GM12892 (cell line): Measurements from ENCODE around the gene IFNLR1.

ENCODE experiments used
- POLR2A ChIP-seq: IDR thresholded peaks from 2 replicates; pipeline ENCODE4 v1.6.1; 2011; ENCODE audit warnings: low read depth, low read length, control low read depth
- POLR2AphosphoS5 ChIP-seq: IDR thresholded peaks from 2 replicates; pipeline ENCODE4 v1.6.1; 2011; ENCODE audit warnings: low read depth, low read length, control low read depth
- TAF1 ChIP-seq: IDR thresholded peaks from 2 replicates; pipeline ENCODE4 v1.6.1; 2011; ENCODE audit warnings: low read depth, mild to moderate bottlenecking, control low read depth, low read length, borderline replicate concordance

DNA sequence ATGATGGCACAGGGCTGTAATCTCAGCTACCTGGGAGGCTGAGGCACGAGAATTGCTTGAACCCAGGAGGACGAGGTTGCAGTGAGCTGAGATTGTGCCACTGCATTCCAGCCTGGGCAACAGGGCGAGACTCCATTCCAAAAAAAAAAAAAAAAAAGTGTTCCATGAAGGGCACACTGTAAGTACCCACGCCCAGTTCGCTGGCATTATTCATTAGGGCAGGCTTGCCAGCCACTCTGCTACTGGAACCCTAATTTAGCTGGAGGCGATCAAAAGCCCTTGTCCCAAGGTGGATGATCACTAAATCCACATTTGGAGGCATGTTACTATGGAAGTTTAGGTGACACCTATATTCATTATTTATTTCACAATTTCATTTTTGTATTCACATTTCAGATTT is 5.0 kb downstream of the IFNLR1 start:
- no peak for TF ChIP-seq POLR2AphosphoS5
- TF ChIP-seq POLR2A, result no peak
- TF ChIP-seq TAF1, result no peak
